WTC11 (cell line): ENCODE data around the gene ZFP3. TPM values are rescaled to one million over a fixed set of nuclear protein-coding genes. Genes with fewer than 3 reads are reported as not detected.

Experiments used
- ATAC-seq: fragments of 200-7000 bp; cut with Tn5 transposase; 2 replicates; pipeline ENCODE4 v1.10.0; 2021; ENCODE audit warnings: mild to moderate bottlenecking, moderate library complexity
- CTCF ChIA-PET: fragments of 300-600 bp; sonication (Branson Sonifier 250); formaldehyde crosslinking; loops from one replicate; lab custom pipeline; 2021; ENCODE audit warnings: antibody characterized with exemption; lab: Charles Lee
- POLR2A ChIA-PET: fragments of 350-600 bp; sonication (Branson Sonifier 250); formaldehyde crosslinking; loops from one replicate; lab custom pipeline; 2021; ENCODE audit warnings: antibody characterized with exemption; lab: Charles Lee
- DNase-seq: peaks from one replicate; pipeline ENCODE4 v3.0.0; 2021; ENCODE audit warnings: low spot score
- H3K27ac Mint-ChIP-seq: 2 replicates; pipeline ENCODE4 v1.8.0; 2021; ENCODE audit warnings: mixed read lengths
- H3K27me3 Mint-ChIP-seq: 2 replicates; pipeline ENCODE4 v1.8.0; 2021; ENCODE audit warnings: low read depth, mild to moderate bottlenecking, moderate library complexity, mixed read lengths
- H3K36me3 Mint-ChIP-seq: 2 replicates; pipeline ENCODE4 v1.8.0; 2021; ENCODE audit warnings: mixed read lengths
- H3K4me1 Mint-ChIP-seq: 2 replicates; pipeline ENCODE4 v1.8.0; 2022; ENCODE audit warnings: mixed read lengths
- H3K4me3 Mint-ChIP-seq: 2 replicates; pipeline ENCODE4 v1.8.0; 2021; ENCODE audit warnings: mild to moderate bottlenecking, moderate library complexity, mixed read lengths
- H3K9me3 Mint-ChIP-seq: 2 replicates; pipeline ENCODE4 v1.8.0; 2021; ENCODE audit warnings: mixed read lengths
- ATF1 ChIP-seq: sonication (generic); formaldehyde crosslinking; IDR thresholded peaks from 2 replicates; pipeline ENCODE4 v1.8.1; 2023; ENCODE audit warnings: mild to moderate bottlenecking, moderate library complexity, missing genetic modification reagents
- EMX1 ChIP-seq: fragments of 250-450 bp; sonication (Bioruptor Pico); IDR thresholded peaks from 2 replicates; pipeline ENCODE4 v1.8.0; 2021; ENCODE audit warnings: mild to moderate bottlenecking
- JUN ChIP-seq: sonication (generic); formaldehyde crosslinking; IDR thresholded peaks from 2 replicates; pipeline ENCODE4 v1.8.0; 2023; ENCODE audit warnings: mild to moderate bottlenecking, missing genetic modification reagents
- MXD4 ChIP-seq: fragments of 250-450 bp; sonication (Bioruptor Pico); IDR thresholded peaks from 2 replicates; pipeline ENCODE4 v1.8.0; 2021; ENCODE audit warnings: mild to moderate bottlenecking, moderate library complexity, borderline replicate concordance
- NR2C2 ChIP-seq: sonication (generic); formaldehyde crosslinking; IDR thresholded peaks from 2 replicates; pipeline ENCODE4 v1.8.0; 2022; ENCODE audit warnings: mild to moderate bottlenecking, missing genetic modification reagents
- RELA ChIP-seq: sonication (generic); formaldehyde crosslinking; IDR thresholded peaks from 2 replicates; pipeline ENCODE4 v1.8.1; 2022; ENCODE audit warnings: missing genetic modification reagents, mild to moderate bottlenecking, borderline replicate concordance
- ZBTB21 ChIP-seq: sonication (generic); formaldehyde crosslinking; IDR thresholded peaks from 2 replicates; pipeline ENCODE4 v1.8.1; 2023; ENCODE audit warnings: mild to moderate bottlenecking, missing genetic modification reagents, borderline replicate concordance
- ZNF416 ChIP-seq: fragments of 250-450 bp; sonication (Bioruptor Pico); IDR thresholded peaks from 2 replicates; pipeline ENCODE4 v1.9.0; 2021; ENCODE audit warnings: mild to moderate bottlenecking, inconsistent platforms
- total RNA-seq: library from RNA; stranded (reverse); gene quantifications from 3 replicates; pipeline ENCODE4 v1.2.3, GENCODE V29; 2021
- TF ChIP-seq, protein P1 (sequence below): sonication (generic); formaldehyde crosslinking; IDR thresholded peaks from 2 replicates; pipeline ENCODE4 v1.8.0; 2022; ENCODE audit warnings: mild to moderate bottlenecking, missing genetic modification reagents
- TF ChIP-seq, protein P2 (sequence below): sonication (generic); formaldehyde crosslinking; IDR thresholded peaks from 2 replicates; pipeline ENCODE4 v1.8.1; 2022; ENCODE audit warnings: low read depth, missing genetic modification reagents, borderline replicate concordance
- TF ChIP-seq, protein P3 (sequence below): sonication (generic); formaldehyde crosslinking; IDR thresholded peaks from 2 replicates; pipeline ENCODE4 v1.8.1; 2022; ENCODE audit warnings: missing genetic modification reagents, borderline replicate concordance
- TF ChIP-seq, protein P4 (sequence below): sonication (generic); formaldehyde crosslinking; IDR thresholded peaks from 2 replicates; pipeline ENCODE4 v1.8.1; 2023; ENCODE audit warnings: mild to moderate bottlenecking, missing genetic modification reagents, borderline replicate concordance
- TF ChIP-seq, protein P5 (sequence below): fragments of 250-450 bp; sonication (Bioruptor Pico); IDR thresholded peaks from 2 replicates; pipeline ENCODE4 v1.9.0; 2021; ENCODE audit warnings: mild to moderate bottlenecking
- TF ChIP-seq, protein P6 (sequence below): fragments of 250-450 bp; sonication (Bioruptor Pico); IDR thresholded peaks from 2 replicates; pipeline ENCODE4 v2.1.2; 2022; ENCODE audit warnings: mild to moderate bottlenecking, moderate library complexity
- TF ChIP-seq, protein P7 (sequence below): sonication (generic); formaldehyde crosslinking; IDR thresholded peaks from 2 replicates; pipeline ENCODE4 v1.8.0; 2022; ENCODE audit warnings: mild to moderate bottlenecking, missing genetic modification reagents

ZFP3 gene
- total RNA-seq, 1 experiment from 2014 or later, result 0.66 TPM

DNA sequence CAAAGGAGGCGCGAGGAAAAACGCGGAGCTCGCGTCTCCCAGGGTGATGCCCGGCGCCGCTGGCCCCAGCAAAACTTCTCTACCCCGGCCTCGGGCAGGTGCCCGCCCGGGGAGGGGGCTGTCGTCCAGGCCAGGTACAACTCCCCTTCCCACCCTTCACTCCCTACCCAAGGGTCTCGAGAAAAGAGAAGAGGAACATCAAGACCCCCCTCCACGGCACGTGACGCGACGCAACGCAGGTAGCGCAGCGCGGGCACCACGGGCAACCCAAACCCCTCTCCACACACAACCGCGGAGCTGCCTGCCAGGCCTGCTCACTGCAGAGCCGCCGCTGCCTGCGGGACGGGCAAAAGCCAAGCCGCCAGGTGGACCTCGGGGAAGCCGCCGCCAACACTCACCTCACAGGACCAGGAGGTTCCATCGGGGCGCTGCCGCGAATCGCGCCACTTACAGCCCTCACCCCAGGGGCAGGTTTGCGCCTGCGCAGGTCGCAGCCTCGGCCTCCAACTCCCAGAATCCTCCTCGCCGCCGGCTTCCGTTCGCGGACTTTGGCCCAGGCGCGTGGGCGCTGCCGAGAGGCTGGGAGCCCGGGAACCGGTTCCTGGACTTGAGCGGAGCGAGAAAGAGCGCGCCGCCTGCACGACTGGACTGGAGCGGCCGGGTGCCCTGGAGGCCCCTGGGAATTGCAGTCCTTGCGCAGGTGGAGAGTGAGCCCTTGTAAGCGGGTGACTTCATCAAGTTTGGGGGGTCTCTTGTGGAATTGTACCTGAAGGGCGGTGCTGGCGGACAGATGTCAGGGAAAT lies 33.3 kb downstream of the ZFP3 start, which contains the start of gene ZNF232 (continued):
- TF ChIP-seq, protein P1, sequence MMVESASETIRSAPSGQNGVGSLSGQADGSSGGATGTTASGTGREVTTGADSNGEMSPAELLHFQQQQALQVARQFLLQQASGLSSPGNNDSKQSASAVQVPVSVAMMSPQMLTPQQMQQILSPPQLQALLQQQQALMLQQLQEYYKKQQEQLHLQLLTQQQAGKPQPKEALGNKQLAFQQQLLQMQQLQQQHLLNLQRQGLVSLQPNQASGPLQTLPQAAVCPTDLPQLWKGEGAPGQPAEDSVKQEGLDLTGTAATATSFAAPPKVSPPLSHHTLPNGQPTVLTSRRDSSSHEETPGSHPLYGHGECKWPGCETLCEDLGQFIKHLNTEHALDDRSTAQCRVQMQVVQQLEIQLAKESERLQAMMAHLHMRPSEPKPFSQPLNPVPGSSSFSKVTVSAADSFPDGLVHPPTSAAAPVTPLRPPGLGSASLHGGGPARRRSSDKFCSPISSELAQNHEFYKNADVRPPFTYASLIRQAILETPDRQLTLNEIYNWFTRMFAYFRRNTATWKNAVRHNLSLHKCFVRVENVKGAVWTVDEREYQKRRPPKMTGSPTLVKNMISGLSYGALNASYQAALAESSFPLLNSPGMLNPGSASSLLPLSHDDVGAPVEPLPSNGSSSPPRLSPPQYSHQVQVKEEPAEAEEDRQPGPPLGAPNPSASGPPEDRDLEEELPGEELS (CRISPR knock-in tag), result peak; percentile 14; the same call in 1 of the 2 replicates
- TF ChIP-seq, protein P2, sequence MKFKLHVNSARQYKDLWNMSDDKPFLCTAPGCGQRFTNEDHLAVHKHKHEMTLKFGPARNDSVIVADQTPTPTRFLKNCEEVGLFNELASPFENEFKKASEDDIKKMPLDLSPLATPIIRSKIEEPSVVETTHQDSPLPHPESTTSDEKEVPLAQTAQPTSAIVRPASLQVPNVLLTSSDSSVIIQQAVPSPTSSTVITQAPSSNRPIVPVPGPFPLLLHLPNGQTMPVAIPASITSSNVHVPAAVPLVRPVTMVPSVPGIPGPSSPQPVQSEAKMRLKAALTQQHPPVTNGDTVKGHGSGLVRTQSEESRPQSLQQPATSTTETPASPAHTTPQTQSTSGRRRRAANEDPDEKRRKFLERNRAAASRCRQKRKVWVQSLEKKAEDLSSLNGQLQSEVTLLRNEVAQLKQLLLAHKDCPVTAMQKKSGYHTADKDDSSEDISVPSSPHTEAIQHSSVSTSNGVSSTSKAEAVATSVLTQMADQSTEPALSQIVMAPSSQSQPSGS (CRISPR knock-in tag), result no peak
- TF ChIP-seq NR2C2 (CRISPR knock-in tag), result no peak
- 0 out of 2 replicates have a peak, but pooled peaks have one; percentile 74 for TF ChIP-seq ATF1 (CRISPR knock-in tag)
- TF ChIP-seq, protein P3, sequence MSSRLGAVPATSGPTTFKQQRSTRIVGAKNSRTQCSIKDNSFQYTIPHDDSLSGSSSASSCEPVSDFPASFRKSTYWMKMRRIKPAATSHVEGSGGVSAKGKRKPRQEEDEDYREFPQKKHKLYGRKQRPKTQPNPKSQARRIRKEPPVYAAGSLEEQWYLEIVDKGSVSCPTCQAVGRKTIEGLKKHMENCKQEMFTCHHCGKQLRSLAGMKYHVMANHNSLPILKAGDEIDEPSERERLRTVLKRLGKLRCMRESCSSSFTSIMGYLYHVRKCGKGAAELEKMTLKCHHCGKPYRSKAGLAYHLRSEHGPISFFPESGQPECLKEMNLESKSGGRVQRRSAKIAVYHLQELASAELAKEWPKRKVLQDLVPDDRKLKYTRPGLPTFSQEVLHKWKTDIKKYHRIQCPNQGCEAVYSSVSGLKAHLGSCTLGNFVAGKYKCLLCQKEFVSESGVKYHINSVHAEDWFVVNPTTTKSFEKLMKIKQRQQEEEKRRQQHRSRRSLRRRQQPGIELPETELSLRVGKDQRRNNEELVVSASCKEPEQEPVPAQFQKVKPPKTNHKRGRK, result no peak
- TF ChIP-seq EMX1 (CRISPR knock-in tag), result no peak
- no peak for TF ChIP-seq MXD4 (CRISPR knock-in tag)
- TF ChIP-seq ZBTB21, result peak; percentile 80; the same call in 1 of the 2 replicates
- TF ChIP-seq, protein P4, sequence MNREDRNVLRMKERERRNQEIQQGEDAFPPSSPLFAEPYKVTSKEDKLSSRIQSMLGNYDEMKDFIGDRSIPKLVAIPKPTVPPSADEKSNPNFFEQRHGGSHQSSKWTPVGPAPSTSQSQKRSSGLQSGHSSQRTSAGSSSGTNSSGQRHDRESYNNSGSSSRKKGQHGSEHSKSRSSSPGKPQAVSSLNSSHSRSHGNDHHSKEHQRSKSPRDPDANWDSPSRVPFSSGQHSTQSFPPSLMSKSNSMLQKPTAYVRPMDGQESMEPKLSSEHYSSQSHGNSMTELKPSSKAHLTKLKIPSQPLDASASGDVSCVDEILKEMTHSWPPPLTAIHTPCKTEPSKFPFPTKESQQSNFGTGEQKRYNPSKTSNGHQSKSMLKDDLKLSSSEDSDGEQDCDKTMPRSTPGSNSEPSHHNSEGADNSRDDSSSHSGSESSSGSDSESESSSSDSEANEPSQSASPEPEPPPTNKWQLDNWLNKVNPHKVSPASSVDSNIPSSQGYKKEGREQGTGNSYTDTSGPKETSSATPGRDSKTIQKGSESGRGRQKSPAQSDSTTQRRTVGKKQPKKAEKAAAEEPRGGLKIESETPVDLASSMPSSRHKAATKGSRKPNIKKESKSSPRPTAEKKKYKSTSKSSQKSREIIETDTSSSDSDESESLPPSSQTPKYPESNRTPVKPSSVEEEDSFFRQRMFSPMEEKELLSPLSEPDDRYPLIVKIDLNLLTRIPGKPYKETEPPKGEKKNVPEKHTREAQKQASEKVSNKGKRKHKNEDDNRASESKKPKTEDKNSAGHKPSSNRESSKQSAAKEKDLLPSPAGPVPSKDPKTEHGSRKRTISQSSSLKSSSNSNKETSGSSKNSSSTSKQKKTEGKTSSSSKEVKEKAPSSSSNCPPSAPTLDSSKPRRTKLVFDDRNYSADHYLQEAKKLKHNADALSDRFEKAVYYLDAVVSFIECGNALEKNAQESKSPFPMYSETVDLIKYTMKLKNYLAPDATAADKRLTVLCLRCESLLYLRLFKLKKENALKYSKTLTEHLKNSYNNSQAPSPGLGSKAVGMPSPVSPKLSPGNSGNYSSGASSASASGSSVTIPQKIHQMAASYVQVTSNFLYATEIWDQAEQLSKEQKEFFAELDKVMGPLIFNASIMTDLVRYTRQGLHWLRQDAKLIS (CRISPR knock-in tag), result 0 out of 2 replicates have a peak, but pooled peaks have one; percentile 78
- TF ChIP-seq, protein P5, sequence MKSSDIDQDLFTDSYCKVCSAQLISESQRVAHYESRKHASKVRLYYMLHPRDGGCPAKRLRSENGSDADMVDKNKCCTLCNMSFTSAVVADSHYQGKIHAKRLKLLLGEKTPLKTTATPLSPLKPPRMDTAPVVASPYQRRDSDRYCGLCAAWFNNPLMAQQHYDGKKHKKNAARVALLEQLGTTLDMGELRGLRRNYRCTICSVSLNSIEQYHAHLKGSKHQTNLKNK (CRISPR knock-in tag), result no peak
- no peak for TF ChIP-seq ZNF416
- no peak; the same call in 1 of the 2 replicates for TF ChIP-seq JUN (CRISPR knock-in tag)
- TF ChIP-seq, all 79 proteins: peak for 28

DNA sequence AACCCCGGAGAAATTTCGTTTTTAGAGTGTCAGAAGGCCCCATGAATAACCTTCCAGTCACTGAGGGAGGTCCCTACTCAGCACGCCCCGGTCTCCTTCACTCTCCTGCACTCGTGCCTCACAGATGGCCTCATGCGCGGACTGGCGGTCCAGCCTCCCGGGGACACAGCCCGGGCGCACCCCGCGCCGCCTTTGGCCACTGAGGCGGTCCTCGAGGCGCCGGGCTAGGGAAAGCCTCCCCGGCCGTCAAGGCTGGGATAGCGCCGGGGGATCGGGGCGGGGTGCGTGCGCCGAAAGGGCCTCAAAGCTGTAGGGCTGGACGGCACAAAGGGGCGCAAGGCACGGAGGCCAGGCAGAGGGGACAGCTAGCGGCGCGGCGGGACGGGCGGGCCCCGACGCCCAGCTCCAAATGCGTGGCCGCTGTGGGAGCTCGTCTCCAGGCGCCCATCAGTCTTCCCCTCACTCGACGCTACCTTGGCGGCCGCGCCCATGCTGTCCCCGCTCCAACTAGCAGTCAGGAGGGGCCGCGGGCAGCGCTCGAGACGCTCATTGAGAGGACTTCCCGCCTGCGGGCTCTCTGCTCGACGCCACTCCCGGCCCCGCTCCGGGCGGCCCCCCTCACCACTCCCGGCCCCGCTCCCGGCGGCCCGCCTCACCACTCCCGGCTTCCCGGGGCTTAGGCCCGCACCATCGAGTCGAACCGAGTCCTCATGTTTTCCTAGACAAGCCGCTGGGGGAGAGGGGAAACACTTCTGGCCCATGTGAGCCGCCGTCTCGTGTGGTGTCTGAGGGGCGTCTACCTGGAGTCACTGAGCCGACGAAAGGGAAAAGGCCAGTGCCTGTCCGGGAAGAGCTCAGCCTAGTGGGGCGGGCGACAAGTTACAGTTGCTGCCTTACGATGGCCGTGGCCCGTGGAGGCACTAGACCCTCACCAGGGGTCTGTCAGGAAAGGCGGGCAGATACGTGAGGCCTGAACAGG lies 37.7 kb downstream of the ZFP3 start, which contains the start of gene USP6:
TSS of gene USP6 (plus strand) at position 360 of the 979 bp plus-strand sequence. CDS start 14,336 bp downstream, outside the sequence.
- Mint-ChIP-seq H3K27ac (no peak within 1 kb of the TSS), H3K27me3 (peaks cover 24% of the 10 kb centered on the region), H3K4me1 (peaks cover 11% of the 10 kb centered on the region), H3K9me3 (peaks cover 12% of the 10 kb centered on the region), H3K36me3 (peaks cover 5% of the 10 kb centered on the region), H3K4me3 (no peak within 1 kb of the TSS)
- CTCF ChIA-PET, result no interaction called here
- no peak for TF ChIP-seq RELA (CRISPR knock-in tag)
- TF ChIP-seq, protein P6, sequence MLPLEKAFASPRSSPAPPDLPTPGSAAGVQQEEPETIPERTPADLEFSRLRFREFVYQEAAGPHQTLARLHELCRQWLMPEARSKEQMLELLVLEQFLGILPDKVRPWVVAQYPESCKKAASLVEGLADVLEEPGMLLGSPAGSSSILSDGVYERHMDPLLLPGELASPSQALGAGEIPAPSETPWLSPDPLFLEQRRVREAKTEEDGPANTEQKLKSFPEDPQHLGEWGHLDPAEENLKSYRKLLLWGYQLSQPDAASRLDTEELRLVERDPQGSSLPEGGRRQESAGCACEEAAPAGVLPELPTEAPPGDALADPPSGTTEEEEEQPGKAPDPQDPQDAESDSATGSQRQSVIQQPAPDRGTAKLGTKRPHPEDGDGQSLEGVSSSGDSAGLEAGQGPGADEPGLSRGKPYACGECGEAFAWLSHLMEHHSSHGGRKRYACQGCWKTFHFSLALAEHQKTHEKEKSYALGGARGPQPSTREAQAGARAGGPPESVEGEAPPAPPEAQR (CRISPR knock-in tag), result no peak
- TF ChIP-seq, protein P7, sequence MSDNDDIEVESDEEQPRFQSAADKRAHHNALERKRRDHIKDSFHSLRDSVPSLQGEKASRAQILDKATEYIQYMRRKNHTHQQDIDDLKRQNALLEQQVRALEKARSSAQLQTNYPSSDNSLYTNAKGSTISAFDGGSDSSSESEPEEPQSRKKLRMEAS, result 0 out of 2 replicates have a peak, but pooled peaks have one; percentile 40
- ATAC-seq (peak; percentile 5; the same call in 1 of the 2 replicates), DNase-seq (peak; percentile 25)
- POLR2A ChIA-PET, result interaction anchor here (0.6 kb wide), 1 partner anchor 84 kb away, joined by 3 read pairs; no protein-coding TSS in a partner anchor
